Neuronal stem cell (in vitro differentiated cells): Measurements from ENCODE around the gene SNX30.

Experiments used
- DNase-seq: peaks from one replicate; pipeline ENCODE4 v3.0.0-alpha.2; 2013; ENCODE audit warnings: low spot score
- H2AFZ ChIP-seq: one replicate; pipeline ENCODE4 v1.6.1; 2013; ENCODE audit warnings: mild to moderate bottlenecking, low read length, inconsistent platforms
- H2AK5ac ChIP-seq: 2 replicates; pipeline ENCODE4 v1.6.1; 2013; ENCODE audit warnings: low read depth, mild to moderate bottlenecking, inconsistent platforms, low read length, moderate library complexity, mixed read lengths
- H2BK120ac ChIP-seq: 2 replicates; pipeline ENCODE4 v1.6.1; 2013; ENCODE audit warnings: low read depth, mild to moderate bottlenecking, inconsistent platforms, low read length, moderate library complexity, mixed read lengths
- H2BK12ac ChIP-seq: one replicate; pipeline ENCODE4 v1.6.1; 2013; ENCODE audit warnings: low read length, inconsistent platforms
- H2BK15ac ChIP-seq: 2 replicates; pipeline ENCODE4 v1.6.1; 2013; ENCODE audit warnings: mild to moderate bottlenecking, low read length, inconsistent platforms, mixed read lengths
- H2BK5ac ChIP-seq: one replicate; pipeline ENCODE4 v1.6.1; 2013; ENCODE audit warnings: inconsistent platforms, mild to moderate bottlenecking, low read length, moderate library complexity
- H3K14ac ChIP-seq: one replicate; pipeline ENCODE4 v1.6.1; 2013; ENCODE audit warnings: low read length, inconsistent platforms
- H3K18ac ChIP-seq: 2 replicates; pipeline ENCODE4 v1.6.1; 2013; ENCODE audit warnings: low read length, inconsistent platforms
- H3K23ac ChIP-seq: 2 replicates; pipeline ENCODE4 v1.6.1; 2013; ENCODE audit warnings: low read depth, mild to moderate bottlenecking, mixed read lengths, low read length, inconsistent platforms; ENCODE audit not compliant: poor library complexity
- H3K27ac ChIP-seq: replicated peaks from 3 replicates; pipeline ENCODE4 v1.5.1; 2013; ENCODE audit warnings: low read length, inconsistent platforms
- H3K27me3 ChIP-seq, 3 experiments: 2 replicates each; pipeline ENCODE4 v1.6.1; 2013; ENCODE audit warnings: low read length in 3 of 3, mild to moderate bottlenecking in 2 of 3, inconsistent platforms in 1 of 3, low read depth in 1 of 3, mixed read lengths in 1 of 3, moderate library complexity in 1 of 3; ENCODE audit not compliant: control insufficient read depth in 3 of 3, insufficient read depth in 3 of 3
- H3K36me3 ChIP-seq, 2 donors: replicated peaks in 1 of 2; 2 replicates each; pipeline ENCODE4 v1.6.1; 2013; ENCODE audit warnings: low read length in 2 of 2; ENCODE audit not compliant: control insufficient read depth in 2 of 2, insufficient read depth in 2 of 2
- H3K4ac ChIP-seq: 2 replicates; pipeline ENCODE4 v1.6.1; 2013; ENCODE audit warnings: inconsistent platforms, mild to moderate bottlenecking, low read length, moderate library complexity
- H3K4me1 ChIP-seq, 2 donors: 1 replicate in 1 of 2; 2 replicates in 1 of 2; pipeline ENCODE4 v1.6.1; 2013; ENCODE audit warnings: low read length in 2 of 2, low read depth in 1 of 2; ENCODE audit not compliant: control insufficient read depth in 2 of 2, insufficient read depth in 1 of 2
- H3K4me2 ChIP-seq: one replicate; pipeline ENCODE4 v1.6.1; 2013; ENCODE audit warnings: mild to moderate bottlenecking, low read length, inconsistent platforms; ENCODE audit not compliant: insufficient read depth, poor library complexity, severe bottlenecking
- H3K4me3 ChIP-seq, 2 donors: 2 replicates each; pipeline ENCODE4 v1.5.1; 2013; ENCODE audit warnings: low read length in 2 of 2, mild to moderate bottlenecking in 2 of 2, inconsistent platforms in 1 of 2, moderate library complexity in 1 of 2
- H3K79me1 ChIP-seq: one replicate; pipeline ENCODE4 v1.6.1; 2013; ENCODE audit warnings: low read depth, mild to moderate bottlenecking, inconsistent platforms, low read length, moderate library complexity
- H3K9ac ChIP-seq: one replicate; pipeline ENCODE4 v1.6.1; 2013; ENCODE audit warnings: mild to moderate bottlenecking, low read depth, low read length, inconsistent platforms; ENCODE audit not compliant: poor library complexity
- H3K9me3 ChIP-seq, 2 donors: replicated peaks in 1 of 2; 2 replicates each; pipeline versions ENCODE3 to v1.6.1; 2013; ENCODE audit warnings: low read length in 2 of 2, mild to moderate bottlenecking in 2 of 2, inconsistent platforms in 1 of 2, low read depth in 1 of 2, mixed read lengths in 1 of 2, moderate library complexity in 1 of 2; ENCODE audit not compliant: control insufficient read depth in 2 of 2, insufficient read depth in 1 of 2
- H4K8ac ChIP-seq: one replicate; pipeline ENCODE4 v1.6.1; 2013; ENCODE audit warnings: low read depth, mild to moderate bottlenecking, inconsistent platforms, low read length, moderate library complexity
- H4K91ac ChIP-seq: one replicate; pipeline ENCODE4 v1.6.1; 2013; ENCODE audit warnings: low read length, low read depth, mild to moderate bottlenecking, inconsistent platforms; ENCODE audit not compliant: poor library complexity
- WGBS, 2 donors: extraction: QIAGEN DNeasy Blood & Tissue Kit; methylation state at CpG; one replicate each; pipeline ENCODE4 v1.1.7; 2013; ENCODE audit warnings: missing lambda C conversion rate in 2 of 2, mixed read lengths in 1 of 2; ENCODE audit not compliant: insufficient read length in 2 of 2, insufficient replicate concordance in 1 of 2; ENCODE audit errors: extremely low coverage in 2 of 2; 5-methylcytosine and 5-hydroxymethylcytosine counted together

The SNX30 gene

DNA sequence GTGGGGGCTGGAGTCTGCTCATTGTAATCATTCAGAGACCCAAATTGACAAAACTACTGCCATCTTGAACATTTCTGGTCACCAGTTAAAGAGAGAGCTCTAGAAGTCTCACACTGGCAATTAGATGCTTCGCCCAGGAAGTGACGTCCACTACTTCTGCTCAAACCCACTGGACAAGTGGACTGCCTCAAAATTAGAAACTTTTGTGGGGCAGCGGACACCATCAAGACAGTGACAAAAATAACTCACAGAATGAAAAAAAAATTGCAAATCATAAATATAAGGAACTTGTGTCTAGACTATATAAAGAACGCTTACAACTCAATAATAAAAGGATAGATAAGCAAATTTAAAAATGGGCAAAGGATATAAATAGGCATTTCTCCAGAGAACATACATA lies 149.9 kb downstream of the SNX30 start:
- WGBS, 2 donors = no CpG with 5 or more reads among the region's 4 CpGs
- H2BK5ac ChIP-seq = no peak overlapping the region
- H3K4me3 ChIP-seq = no peak overlapping the region
- H3K9me3 ChIP-seq = no peaks in the 10 kb centered on the region
- no peak overlapping the region for H4K91ac ChIP-seq
- no peak overlapping the region for H3K18ac ChIP-seq
- H2AK5ac ChIP-seq = no peak overlapping the region
- no peaks in the 10 kb centered on the region for H3K79me1 ChIP-seq
- H2BK120ac ChIP-seq = no peak overlapping the region
- H3K4me2 ChIP-seq = no peak overlapping the region
- no peak overlapping the region for H3K9ac ChIP-seq
- DNase-seq = no peak
- H4K8ac ChIP-seq = no peak overlapping the region
- no peak overlapping the region for H3K27ac ChIP-seq
- no peak overlapping the region for H2BK15ac ChIP-seq
- H3K23ac ChIP-seq = no peak overlapping the region
- no peaks in the 10 kb centered on the region for H3K36me3 ChIP-seq
- H3K4ac ChIP-seq = no peak overlapping the region
- peaks cover 0 to 9% (median 1%) of the 10 kb centered on the region in 3 experiments for H3K27me3 ChIP-seq
- H3K14ac ChIP-seq = no peak overlapping the region
- H3K4me1 ChIP-seq = peaks cover 0 to 1% of the 10 kb centered on the region in 2 donors
- H2AFZ ChIP-seq = no peak overlapping the region
- H2BK12ac ChIP-seq = no peak overlapping the region

DNA sequence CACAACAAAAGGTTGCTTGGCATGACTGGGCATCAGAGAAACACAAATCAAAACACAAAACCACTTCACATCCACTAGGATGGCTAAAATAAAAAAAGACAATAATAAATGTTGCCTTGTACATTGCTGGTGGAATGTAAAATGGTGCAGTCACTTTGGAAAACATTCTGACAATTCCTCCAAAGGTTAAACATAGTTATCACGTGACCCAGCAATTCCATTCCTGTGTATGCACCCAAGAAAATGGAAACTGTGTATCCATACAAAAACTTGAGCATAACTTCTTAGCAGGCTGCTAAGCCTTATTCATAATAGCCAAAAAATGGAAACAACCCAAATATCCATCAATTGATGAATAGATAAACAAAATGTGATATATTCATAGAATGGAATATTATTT lies 150.3 kb downstream of the SNX30 start:
- no peak overlapping the region for H2AK5ac ChIP-seq
- H3K9me3 ChIP-seq = no peaks in the 10 kb centered on the region
- no peak overlapping the region for H3K27ac ChIP-seq
- no peak overlapping the region for H4K8ac ChIP-seq
- no peaks in the 10 kb centered on the region for H3K79me1 ChIP-seq
- no peak overlapping the region for H3K14ac ChIP-seq
- H3K36me3 ChIP-seq = no peaks in the 10 kb centered on the region
- H3K9ac ChIP-seq = no peak overlapping the region
- DNase-seq = no peak
- H3K4ac ChIP-seq = no peak overlapping the region
- peaks cover 0 to 9% (median 1%) of the 10 kb centered on the region in 3 experiments for H3K27me3 ChIP-seq
- H3K18ac ChIP-seq = no peak overlapping the region
- H3K4me1 ChIP-seq = peaks cover 0 to 1% of the 10 kb centered on the region in 2 donors
- no peak overlapping the region for H3K23ac ChIP-seq
- no peak overlapping the region for H3K4me2 ChIP-seq
- H2AFZ ChIP-seq = no peak overlapping the region
- no peak overlapping the region for H4K91ac ChIP-seq
- H2BK5ac ChIP-seq = no peak overlapping the region
- H2BK120ac ChIP-seq = no peak overlapping the region
- H3K4me3 ChIP-seq = no peak overlapping the region
- no peak overlapping the region for H2BK12ac ChIP-seq
- no CpG with 5 or more reads among the region's 1 CpG for WGBS, 2 donors
- H2BK15ac ChIP-seq = no peak overlapping the region

DNA sequence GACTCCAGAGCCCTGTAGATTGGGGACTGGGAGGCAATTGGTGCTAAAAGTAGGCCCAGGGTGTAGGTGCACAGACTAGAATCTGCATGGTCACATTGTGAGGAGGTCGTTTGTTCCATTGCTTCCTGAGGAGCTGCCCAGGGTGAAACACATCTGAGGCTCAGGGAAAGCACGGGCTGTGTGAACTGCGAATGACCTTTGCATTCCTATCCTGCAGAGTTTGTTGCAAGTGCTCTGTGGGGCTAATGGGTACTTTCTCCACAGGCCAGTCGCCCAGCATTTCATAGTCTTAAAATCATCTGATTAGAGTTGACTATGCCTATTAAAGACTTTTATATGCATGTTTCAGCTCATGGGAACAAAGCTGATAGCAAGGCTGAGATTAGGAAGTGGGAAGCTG lies 154.5 kb downstream of the SNX30 start:
- Histone ChIP-seq H3K23ac (no peak overlapping the region), H3K27me3 (peaks cover 0 to 6% (median 1%) of the 10 kb centered on the region in 3 experiments), H3K4me1 (peaks cover 0 to 1% of the 10 kb centered on the region in 2 donors), H3K4ac (no peak overlapping the region), H3K79me1 (no peaks in the 10 kb centered on the region), H2AK5ac (no peak overlapping the region), H3K27ac (no peak overlapping the region), H2BK5ac (no peak overlapping the region), H3K9ac (no peak overlapping the region), H2BK120ac (no peak overlapping the region), H4K8ac (no peak overlapping the region), H2BK12ac (no peak overlapping the region), H3K4me3 (no peak overlapping the region), H4K91ac (no peak overlapping the region), H3K9me3 (no peaks in the 10 kb centered on the region), H3K14ac (no peak overlapping the region), H3K18ac (no peak overlapping the region), H3K36me3 (no peaks in the 10 kb centered on the region), H2AFZ (no peak overlapping the region), H3K4me2 (no peak overlapping the region), H2BK15ac (no peak overlapping the region)
- WGBS, 2 donors = no CpG with 5 or more reads among the region's 4 CpGs
- no peak for DNase-seq

DNA sequence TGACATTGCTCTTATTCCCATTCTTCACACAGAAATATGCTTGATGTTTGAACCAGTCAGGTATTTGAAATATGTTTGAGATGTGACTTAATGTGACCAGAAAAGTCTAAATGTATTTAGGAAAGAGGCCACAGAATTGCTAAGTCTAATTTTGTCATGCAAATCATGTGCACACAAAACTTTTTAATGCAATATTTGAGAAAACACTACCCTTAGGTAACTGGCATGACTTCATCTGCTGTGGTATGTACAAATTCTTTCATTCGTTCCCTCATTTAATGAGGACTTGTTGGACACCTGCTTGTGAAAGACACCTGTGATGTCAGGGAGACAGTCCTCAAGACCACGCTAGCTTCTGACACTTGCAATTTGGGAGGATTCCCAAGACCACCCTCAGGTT lies 161.2 kb downstream of the SNX30 start:
- no CpG with 5 or more reads among the region's 2 CpGs for WGBS, 2 donors
- H3K27me3 ChIP-seq = peaks cover 0 to 7% (median 0%) of the 10 kb centered on the region in 3 experiments
- H3K4ac ChIP-seq = no peak overlapping the region
- H3K79me1 ChIP-seq = no peaks in the 10 kb centered on the region
- H3K18ac ChIP-seq = no peak overlapping the region
- H2BK120ac ChIP-seq = no peak overlapping the region
- H2BK5ac ChIP-seq = no peak overlapping the region
- no peak overlapping the region for H3K27ac ChIP-seq
- no peak overlapping the region for H2AFZ ChIP-seq
- no peak overlapping the region for H3K23ac ChIP-seq
- H3K14ac ChIP-seq = no peak overlapping the region
- no peak overlapping the region for H4K8ac ChIP-seq
- H3K9me3 ChIP-seq = peaks cover 0 to 2% of the 10 kb centered on the region in 2 donors
- no peak overlapping the region for H2AK5ac ChIP-seq
- H2BK12ac ChIP-seq = no peak overlapping the region
- H3K4me2 ChIP-seq = no peak overlapping the region
- no peak overlapping the region for H4K91ac ChIP-seq
- no peaks in the 10 kb centered on the region for H3K4me1 ChIP-seq
- no peak overlapping the region for H3K9ac ChIP-seq
- no peak overlapping the region for H2BK15ac ChIP-seq
- H3K4me3 ChIP-seq = no peak overlapping the region
- no peak for DNase-seq
- no peaks in the 10 kb centered on the region for H3K36me3 ChIP-seq
